Fibroblast of lung (primary cell): ENCODE results near the gene ALS2.

Experiments
- EZH2 ChIP-seq: IDR thresholded peaks from 2 replicates; pipeline ENCODE4 v1.5.1; 2012; ENCODE audit warnings: low read length, control low read depth, mild to moderate bottlenecking; ENCODE audit errors: missing control alignments
- TF ChIP-seq, protein P1 (sequence below), 2 donors: IDR thresholded peaks in 1 of 2; conservative IDR thresholded peaks in 1 of 2; 1 replicate in 1 of 2; 2 replicates in 1 of 2; pipeline ENCODE4 v1.5.1; 2011 to 2012; ENCODE audit warnings: low read length in 2 of 2, control low read depth in 1 of 2, inconsistent platforms in 1 of 2, low read depth in 1 of 2, mild to moderate bottlenecking in 1 of 2

DNA sequence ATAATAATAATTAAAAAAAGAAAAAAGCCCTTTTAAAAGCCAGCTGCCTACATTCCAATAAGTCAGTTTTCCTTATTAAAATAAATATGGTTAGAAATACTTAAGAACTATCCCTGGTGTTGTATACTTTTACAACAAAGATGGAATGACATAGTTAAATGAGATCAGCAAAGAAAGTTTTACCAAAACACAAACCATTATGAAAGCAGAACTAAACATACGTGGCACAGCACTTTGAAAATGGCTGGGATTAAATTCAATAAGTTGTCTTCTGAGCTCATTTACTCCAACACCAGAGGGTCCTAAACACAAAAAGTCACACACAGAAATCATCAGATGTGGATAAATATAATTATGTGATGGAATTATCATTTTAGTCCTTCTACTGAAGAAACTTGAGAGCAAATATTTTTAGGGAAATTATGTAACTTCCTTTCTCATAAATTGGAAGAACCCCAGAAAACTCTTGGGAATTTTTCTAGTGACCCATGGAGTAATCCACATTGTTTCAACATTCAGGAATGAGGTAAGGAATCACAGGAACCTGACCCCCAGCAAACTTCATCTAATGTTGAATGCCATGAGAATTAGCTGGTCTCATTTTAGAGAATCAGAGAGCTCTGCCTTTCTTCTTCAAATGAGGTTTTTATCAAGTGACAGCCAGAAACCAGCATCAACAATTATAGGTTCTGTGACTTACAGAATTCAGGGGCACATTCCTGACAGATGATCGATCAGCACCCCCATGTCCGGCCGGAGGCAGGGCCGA lies 125.9 kb downstream of the ALS2 start:
- TF ChIP-seq, protein P1, sequence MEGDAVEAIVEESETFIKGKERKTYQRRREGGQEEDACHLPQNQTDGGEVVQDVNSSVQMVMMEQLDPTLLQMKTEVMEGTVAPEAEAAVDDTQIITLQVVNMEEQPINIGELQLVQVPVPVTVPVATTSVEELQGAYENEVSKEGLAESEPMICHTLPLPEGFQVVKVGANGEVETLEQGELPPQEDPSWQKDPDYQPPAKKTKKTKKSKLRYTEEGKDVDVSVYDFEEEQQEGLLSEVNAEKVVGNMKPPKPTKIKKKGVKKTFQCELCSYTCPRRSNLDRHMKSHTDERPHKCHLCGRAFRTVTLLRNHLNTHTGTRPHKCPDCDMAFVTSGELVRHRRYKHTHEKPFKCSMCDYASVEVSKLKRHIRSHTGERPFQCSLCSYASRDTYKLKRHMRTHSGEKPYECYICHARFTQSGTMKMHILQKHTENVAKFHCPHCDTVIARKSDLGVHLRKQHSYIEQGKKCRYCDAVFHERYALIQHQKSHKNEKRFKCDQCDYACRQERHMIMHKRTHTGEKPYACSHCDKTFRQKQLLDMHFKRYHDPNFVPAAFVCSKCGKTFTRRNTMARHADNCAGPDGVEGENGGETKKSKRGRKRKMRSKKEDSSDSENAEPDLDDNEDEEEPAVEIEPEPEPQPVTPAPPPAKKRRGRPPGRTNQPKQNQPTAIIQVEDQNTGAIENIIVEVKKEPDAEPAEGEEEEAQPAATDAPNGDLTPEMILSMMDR (conservative IDR thresholded peaks at IDR 0.05 in 1 of 2, IDR thresholded peaks at IDR 0.05 in 1 of 2; ENCODE audit: low read depth in 1 of 2, low read length in 2 of 2) = no peak
- no peak for TF ChIP-seq EZH2
